ENCODE results near the gene ADD1.
A peak's percentile ranks its signal among the peaks of the same experiment; 100 is the strongest.
"Not testable (repeated sequence)": the region's sequence is repeated elsewhere in the genome, so short reads cannot be mapped to it uniquely, and the experiment has no call there.

Gene ADD1

DNA sequence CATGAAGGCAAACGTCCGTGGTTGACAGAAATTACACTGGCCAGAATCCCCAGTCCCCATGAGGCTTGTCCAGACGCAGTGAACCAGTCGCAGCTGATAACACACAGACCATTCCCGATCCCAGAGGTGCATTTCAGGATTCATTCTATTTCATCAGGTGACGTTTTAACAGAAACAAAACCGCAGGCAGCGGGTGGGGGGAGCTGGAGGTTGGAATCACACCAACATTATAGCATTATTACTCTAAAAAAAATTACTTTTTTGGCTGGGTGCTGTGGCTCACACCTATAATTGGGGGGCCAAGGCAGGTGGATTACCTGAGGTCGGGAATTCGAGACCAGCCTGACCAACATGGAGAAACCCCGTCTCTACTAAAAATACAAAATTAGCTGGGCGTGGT is 94.3 kb downstream of the ADD1 start:
- Histone ChIP-seq H3K4me1 (ENCODE audit: control insufficient read depth, low read length) (peaks cover 46% of the 10 kb centered on the region), H3K9me3 (ENCODE audit: control insufficient read depth, insufficient read depth, low read length) (no peaks in the 10 kb centered on the region), H3K4me3 (ENCODE audit: low read length) (no peak overlapping the region), H3K4me2 (ENCODE audit: low read length) (peak overlapping the region; percentile 91; the same call in 1 of the 2 replicates), H3K27me3 (ENCODE audit: control insufficient read depth, low read length) (no peaks in the 10 kb centered on the region), H4K20me1 (ENCODE audit: control insufficient read depth, insufficient read depth, low read depth, low read length) (no peaks in the 10 kb centered on the region), H3F3A (ENCODE audit: control insufficient read depth, insufficient read depth) (peaks cover 23% of the 10 kb centered on the region), H3K9me2 (replicated peaks; ENCODE audit: control insufficient read depth, low read length) (no peaks in the 10 kb centered on the region), H3K36me3 (ENCODE audit: control insufficient read depth, low read length) (peaks cover 73% of the 10 kb centered on the region), H3K27ac (ENCODE audit: low read depth, low read length) (no peak overlapping the region), H3K79me2 (ENCODE audit: control insufficient read depth, low read length) (peaks cover 34% of the 10 kb centered on the region)
- no peak for TF ChIP-seq EZH2phosphoT487 (IDR thresholded peaks at IDR 0.05; ENCODE audit: borderline replicate concordance, low read length)
- TF ChIP-seq, protein P1, sequence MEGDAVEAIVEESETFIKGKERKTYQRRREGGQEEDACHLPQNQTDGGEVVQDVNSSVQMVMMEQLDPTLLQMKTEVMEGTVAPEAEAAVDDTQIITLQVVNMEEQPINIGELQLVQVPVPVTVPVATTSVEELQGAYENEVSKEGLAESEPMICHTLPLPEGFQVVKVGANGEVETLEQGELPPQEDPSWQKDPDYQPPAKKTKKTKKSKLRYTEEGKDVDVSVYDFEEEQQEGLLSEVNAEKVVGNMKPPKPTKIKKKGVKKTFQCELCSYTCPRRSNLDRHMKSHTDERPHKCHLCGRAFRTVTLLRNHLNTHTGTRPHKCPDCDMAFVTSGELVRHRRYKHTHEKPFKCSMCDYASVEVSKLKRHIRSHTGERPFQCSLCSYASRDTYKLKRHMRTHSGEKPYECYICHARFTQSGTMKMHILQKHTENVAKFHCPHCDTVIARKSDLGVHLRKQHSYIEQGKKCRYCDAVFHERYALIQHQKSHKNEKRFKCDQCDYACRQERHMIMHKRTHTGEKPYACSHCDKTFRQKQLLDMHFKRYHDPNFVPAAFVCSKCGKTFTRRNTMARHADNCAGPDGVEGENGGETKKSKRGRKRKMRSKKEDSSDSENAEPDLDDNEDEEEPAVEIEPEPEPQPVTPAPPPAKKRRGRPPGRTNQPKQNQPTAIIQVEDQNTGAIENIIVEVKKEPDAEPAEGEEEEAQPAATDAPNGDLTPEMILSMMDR (IDR thresholded peaks at IDR 0.05; ENCODE audit: low read depth, low read length, poor library complexity, severe bottlenecking), result no peak

DNA sequence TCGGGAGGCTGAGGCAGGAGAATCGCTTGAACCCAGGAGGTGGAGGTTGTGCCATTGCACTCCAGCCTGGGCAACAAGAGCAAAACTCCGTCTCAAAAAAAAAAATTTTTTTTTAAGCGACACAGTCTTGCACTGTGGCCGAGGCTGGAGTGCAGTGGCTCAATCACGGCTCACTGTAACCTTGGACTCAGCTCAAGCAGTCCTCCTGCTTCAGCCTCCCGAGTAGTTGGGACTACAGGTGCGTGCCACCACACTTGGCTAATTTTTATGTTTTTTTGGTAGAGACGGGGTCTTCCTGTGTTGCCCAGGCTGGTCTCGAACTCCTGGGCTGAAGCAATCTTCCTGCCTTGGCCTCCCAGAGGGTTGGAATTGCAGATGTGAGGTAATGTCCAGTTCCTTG is 94.8 kb downstream of the ADD1 start:
- peaks cover 42% of the 10 kb centered on the region for H3K4me1 ChIP-seq (ENCODE audit: control insufficient read depth, low read length)
- H3K4me3 ChIP-seq (ENCODE audit: low read length); H3K27me3 ChIP-seq (ENCODE audit: control insufficient read depth, low read length); H3K9me3 ChIP-seq (ENCODE audit: control insufficient read depth, insufficient read depth, low read length); H3K27ac ChIP-seq (ENCODE audit: low read depth, low read length); H4K20me1 ChIP-seq (ENCODE audit: control insufficient read depth, insufficient read depth, low read depth, low read length); H3K9me2 ChIP-seq (replicated peaks; ENCODE audit: control insufficient read depth, low read length): not testable (repeated sequence)
- peaks cover 23% of the 10 kb centered on the region for H3F3A ChIP-seq (ENCODE audit: control insufficient read depth, insufficient read depth)
- 0 out of 2 replicates have a peak overlapping the region, but pooled peaks have one; percentile 91 for H3K4me2 ChIP-seq (ENCODE audit: low read length)
- peaks cover 30% of the 10 kb centered on the region for H3K79me2 ChIP-seq (ENCODE audit: control insufficient read depth, low read length)
- H3K36me3 ChIP-seq (ENCODE audit: control insufficient read depth, low read length), result peaks cover 78% of the 10 kb centered on the region

DNA sequence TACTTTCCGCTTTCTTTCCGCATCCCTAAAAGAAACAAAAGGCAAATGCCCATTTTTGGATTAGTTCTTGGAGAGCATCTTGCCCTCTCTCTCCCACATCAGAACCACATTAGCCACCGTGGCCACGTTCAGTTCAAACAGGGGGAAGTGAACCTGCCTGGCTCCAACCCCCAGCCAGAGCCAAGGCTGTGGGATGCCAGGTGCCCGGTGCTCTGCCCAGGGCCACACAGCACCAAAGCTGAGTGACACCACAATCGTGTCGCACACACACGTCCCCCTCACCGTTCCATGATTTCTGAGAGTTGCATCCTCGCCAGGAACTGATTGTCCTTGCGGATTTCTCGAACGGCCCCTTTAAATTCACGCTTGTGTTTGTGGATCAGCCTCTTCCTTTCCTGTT is 95.3 kb downstream of the ADD1 start:
- Histone ChIP-seq H3K4me2 (ENCODE audit: low read length) (no peak overlapping the region), H3K27me3 (ENCODE audit: control insufficient read depth, low read length) (no peaks in the 10 kb centered on the region), H3K79me2 (ENCODE audit: control insufficient read depth, low read length) (peaks cover 25% of the 10 kb centered on the region), H3K27ac (ENCODE audit: low read depth, low read length) (no peak overlapping the region), H3K4me3 (ENCODE audit: low read length) (no peak overlapping the region), H3K9me3 (ENCODE audit: control insufficient read depth, insufficient read depth, low read length) (no peaks in the 10 kb centered on the region), H3K9me2 (replicated peaks; ENCODE audit: control insufficient read depth, low read length) (no peaks in the 10 kb centered on the region), H3F3A (ENCODE audit: control insufficient read depth, insufficient read depth) (peaks cover 23% of the 10 kb centered on the region), H3K36me3 (ENCODE audit: control insufficient read depth, low read length) (peaks cover 82% of the 10 kb centered on the region), H3K4me1 (ENCODE audit: control insufficient read depth, low read length) (peaks cover 37% of the 10 kb centered on the region), H4K20me1 (ENCODE audit: control insufficient read depth, insufficient read depth, low read depth, low read length) (no peaks in the 10 kb centered on the region)
- no peak for TF ChIP-seq EZH2phosphoT487 (IDR thresholded peaks at IDR 0.05; ENCODE audit: borderline replicate concordance, low read length)
- TF ChIP-seq, protein P1 (IDR thresholded peaks at IDR 0.05; ENCODE audit: low read depth, low read length, poor library complexity, severe bottlenecking), result no peak

DNA sequence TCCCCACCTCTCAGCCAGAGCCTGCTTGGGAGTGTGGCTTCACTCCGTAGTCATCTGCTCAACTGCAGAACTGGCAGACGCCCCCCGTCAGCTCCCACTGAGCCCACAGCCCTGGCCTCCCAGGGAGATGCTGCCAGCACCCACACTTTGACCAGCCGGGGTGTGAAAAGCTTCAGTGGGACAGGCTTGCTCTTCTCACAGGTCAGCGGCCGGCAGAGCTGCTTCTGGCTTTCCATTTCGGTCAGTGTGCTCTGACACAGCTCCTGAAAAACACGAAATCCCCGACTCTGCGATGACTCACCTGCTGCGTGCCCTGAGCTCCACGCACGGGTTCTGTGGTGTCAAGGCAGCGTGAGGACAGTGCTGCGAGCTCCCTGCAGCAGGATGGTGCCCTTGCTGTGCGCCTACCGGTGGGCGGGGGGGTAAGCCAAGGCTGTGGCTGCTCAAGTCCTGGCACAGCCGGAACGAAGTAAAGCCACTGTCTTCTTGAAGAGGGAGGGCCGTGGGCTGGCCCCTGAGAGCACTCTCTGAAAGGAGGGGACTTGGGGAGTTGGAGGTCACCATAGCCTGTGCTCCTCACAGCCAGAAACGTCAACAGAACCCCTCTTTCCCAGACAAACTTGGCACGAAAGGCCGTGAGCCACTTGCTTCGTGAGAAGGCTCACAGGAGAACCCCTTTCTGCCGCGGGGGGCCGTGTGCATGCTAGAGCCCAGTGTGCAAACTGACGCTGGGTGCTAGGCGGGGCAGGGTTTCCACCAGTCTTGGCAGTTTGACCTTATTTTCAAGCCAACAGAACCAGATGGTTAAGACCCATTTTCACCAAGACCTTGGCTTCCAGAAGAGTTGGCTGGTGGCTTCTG is 96.0 kb downstream of the ADD1 start:
- no peak overlapping the region for H3K4me2 ChIP-seq (ENCODE audit: low read length)
- peaks cover 23% of the 10 kb centered on the region for H3K79me2 ChIP-seq (ENCODE audit: control insufficient read depth, low read length)
- TF ChIP-seq, protein P1 (IDR thresholded peaks at IDR 0.05; ENCODE audit: low read depth, low read length, poor library complexity, severe bottlenecking), result no peak
- no peak for TF ChIP-seq EZH2phosphoT487 (IDR thresholded peaks at IDR 0.05; ENCODE audit: borderline replicate concordance, low read length)
- no peaks in the 10 kb centered on the region for H3K9me3 ChIP-seq (ENCODE audit: control insufficient read depth, insufficient read depth, low read length)
- H3K27ac ChIP-seq (ENCODE audit: low read depth, low read length), result no peak overlapping the region
- no peaks in the 10 kb centered on the region for H3K27me3 ChIP-seq (ENCODE audit: control insufficient read depth, low read length)
- no peak overlapping the region for H3K4me3 ChIP-seq (ENCODE audit: low read length)
- H3F3A ChIP-seq (ENCODE audit: control insufficient read depth, insufficient read depth), result peaks cover 23% of the 10 kb centered on the region
- H4K20me1 ChIP-seq (ENCODE audit: control insufficient read depth, insufficient read depth, low read depth, low read length), result no peaks in the 10 kb centered on the region
- peaks cover 37% of the 10 kb centered on the region for H3K4me1 ChIP-seq (ENCODE audit: control insufficient read depth, low read length)
- H3K36me3 ChIP-seq (ENCODE audit: control insufficient read depth, low read length), result peaks cover 89% of the 10 kb centered on the region
- H3K9me2 ChIP-seq (replicated peaks; ENCODE audit: control insufficient read depth, low read length), result no peaks in the 10 kb centered on the region

All from DOHH2 (cell line).